IPS-NIHi11 (cell line): ENCODE measurements around the gene CDH22.

Source experiments
- DNase-seq: peaks from one replicate; pipeline ENCODE4 v3.0.0; 2012; ENCODE audit warnings: mixed read lengths, low spot score

Gene CDH22

DNA sequence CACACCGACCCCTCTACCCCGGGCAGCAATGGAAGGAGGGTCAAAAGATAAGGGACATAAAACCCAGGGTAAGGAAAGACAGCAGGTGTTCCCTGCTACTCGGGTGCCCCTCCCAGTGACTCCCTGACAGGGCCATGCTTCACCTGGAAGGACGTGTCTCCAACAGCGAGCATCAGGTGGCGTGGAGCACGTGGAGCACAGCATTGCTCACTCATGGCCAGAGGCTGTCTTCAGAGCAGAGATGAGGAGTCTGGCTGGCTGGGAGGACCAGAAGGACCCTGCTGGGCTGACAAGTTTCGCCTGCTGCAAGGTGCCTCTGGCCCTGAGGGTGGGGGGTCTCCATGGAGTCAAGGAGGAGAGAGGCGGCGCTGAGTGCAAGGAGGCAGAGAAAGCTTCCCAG is 15.3 kb upstream of the CDH22 start:
- DNase-seq: no peak

DNA sequence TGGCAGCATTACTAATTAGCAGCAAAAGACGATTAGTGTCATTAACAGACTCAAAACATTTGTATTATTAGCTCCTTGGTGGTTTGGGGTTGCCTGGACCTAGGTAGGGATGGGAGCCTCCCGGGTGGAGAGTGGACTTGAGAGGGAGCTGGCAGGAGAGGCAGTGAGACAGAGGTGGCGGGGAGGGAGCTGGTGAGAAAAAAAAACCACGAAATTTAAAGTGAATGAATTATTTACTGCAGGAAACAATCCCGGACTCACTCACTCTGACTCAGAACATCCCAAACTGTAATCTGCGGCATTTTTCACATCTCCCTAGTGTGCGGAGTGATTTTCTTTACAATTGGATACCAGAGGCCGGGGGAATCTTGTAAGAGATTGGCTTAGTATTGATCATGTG is 14.3 kb upstream of the CDH22 start:
- DNase-seq: no peak

DNA sequence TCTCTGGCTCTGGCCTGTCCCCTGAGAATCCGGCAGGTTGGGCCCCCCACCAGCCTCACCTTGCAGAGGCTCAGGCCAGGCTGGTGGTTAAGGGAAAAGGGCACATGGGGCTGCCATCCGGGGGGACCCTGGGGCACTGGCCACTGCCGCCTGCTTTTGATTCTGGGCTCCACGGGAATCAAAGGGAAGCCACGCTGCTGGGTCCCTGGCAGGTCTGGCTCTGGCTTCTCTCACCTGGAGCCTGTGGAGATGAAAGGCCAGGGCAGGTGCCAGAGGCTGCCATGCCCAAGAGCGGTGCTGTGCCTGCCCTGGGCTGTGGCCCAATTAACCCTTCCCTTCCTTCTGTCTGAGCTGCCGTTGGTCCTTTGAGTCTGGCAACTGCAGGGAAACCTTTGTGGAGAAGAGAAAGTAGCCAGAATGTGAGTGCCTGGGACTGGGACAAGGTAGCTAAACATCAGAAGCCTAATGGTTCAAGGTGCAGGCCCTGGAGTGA is 9.4 kb upstream of the CDH22 start:
- no peak for DNase-seq

DNA sequence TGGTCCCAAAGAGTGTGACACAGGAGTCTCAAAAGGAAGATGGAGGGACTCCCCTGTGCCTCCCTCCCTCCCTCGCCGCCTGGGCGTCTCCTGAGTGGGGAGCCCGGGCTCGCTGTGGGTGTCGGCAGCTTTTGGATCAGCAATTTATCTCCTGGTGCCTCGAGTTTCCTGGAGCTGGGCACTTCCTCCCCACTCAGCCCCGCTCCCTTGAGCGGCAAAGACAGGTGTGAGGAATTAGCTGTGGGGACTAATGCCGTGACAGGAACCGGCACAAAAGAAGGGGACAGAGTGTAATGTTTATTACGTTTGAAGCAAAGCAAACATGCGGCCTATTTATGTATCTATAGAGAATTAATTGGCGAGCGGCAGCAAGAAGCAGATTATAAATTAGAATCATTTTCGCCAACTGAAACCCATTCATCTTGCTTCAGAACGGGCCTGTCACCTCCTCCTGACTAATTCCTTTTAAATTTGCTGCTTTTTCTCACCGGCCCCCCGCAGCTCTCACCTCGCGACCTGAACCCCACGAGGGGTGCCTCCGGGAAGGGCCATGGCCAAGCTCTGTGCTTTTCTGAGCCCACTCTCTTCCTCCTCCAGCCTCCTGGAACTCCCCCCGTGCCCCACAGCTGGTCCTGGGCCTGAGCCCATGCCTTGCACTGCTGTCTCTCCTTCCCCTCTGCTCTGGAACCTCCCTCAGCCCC is 8.8 kb upstream of the CDH22 start:
- DNase-seq: no peak

DNA sequence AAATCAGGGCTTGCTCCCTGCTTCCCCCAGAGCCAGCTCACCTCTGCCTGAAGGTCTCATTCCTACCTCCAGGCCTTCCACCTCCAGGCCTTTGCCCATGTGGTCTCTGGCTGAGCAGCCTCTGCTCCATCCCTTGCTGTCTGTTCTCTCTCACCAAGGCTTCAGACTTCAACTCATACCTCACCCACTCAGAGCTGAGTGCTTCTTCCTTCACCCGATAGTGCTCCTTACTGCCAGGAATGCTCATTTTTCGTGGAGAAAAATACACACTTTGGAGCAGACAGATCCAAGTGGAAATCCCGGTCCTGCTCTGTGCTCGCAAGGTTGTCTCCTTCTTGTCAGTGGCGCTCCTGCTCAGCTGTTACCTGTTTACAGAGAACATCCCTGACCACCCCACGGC is 7.0 kb upstream of the CDH22 start:
- DNase-seq: no peak

DNA sequence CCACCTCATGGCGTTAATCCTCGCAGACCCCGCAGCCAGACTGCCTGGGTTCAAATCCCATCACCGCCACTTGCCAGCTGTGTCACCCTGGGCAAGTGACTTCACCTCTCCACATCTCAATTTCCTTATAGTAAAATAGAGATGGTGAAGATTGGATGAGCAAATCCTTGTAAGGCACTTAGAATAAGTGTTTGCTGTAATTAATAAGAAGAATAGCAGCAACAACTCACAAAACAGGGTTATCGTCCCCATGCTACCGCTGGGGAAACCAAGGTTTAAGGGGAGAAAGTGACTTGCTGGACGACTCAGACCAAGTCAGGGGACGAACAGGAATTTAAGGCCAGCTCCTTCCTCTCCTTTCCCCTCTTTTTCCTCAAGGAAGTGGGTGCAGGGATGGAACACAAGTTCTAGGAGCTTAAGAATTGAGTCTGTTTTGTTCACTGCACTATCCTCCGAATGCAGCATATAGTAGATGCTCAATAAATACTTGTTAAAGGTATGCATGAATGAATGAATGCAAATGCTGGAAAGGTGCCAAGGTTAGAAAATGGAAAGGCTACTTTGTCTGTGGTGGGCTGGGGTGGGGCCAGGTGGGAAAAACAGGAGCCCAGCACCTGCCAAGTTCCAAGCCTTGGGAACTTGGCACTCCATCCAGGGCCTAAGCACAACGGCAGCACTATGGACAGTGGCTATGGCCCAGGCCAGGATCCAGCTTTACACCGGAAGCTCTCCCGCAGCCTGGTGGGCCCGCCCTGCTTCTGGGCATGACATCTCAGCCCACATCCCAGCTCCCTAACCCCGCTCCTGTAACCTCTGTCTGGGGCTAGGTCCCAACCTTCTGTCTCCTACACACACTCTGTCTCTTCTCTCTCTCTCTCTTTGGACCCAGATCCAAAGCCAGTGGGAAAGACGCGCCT is 4.9 kb upstream of the CDH22 start:
- no peak for DNase-seq

DNA sequence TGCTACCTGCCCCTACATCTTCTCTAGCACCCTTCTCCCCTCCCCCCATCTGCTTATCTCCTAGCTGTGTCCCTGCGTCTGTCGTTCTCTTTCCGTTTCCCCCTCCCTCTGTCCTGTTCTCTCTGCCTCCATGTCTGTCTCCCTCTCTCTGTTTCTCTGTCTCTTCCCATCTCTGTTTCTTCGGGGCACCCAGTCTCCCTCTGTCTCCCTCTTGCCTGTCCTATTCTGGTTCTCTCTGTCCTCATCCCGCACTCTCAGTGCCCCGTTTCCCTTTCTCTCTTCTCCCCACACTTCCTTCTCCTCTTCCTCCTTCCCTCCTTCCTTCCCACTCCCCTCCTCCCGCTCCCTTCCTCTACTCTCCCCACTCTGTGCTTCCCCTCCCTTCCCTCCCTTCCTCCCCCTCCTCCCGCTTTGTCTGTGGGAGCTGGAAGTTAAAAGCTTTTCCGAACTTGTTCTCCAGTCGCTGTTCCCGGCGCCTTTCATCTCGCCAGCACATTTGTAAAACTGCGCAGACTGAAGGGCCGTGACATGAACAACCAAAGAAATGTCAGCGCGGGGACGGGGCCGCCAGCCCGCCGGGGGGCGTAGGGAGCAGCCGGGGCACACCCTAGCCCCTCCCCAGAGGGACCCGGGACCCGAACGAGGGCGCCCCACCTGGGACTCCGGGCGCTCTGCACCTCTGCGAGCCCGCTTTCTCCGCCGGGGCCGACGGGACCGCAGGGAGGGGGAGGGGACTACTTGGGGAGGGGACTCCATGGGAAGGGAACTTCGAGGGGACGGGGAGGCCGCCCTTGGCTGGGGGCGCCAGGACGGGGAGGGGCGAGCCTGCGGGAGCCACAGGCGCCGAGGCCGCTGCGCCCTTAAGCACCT is 4.0 kb upstream of the CDH22 start:
- DNase-seq: peak; percentile 81

DNA sequence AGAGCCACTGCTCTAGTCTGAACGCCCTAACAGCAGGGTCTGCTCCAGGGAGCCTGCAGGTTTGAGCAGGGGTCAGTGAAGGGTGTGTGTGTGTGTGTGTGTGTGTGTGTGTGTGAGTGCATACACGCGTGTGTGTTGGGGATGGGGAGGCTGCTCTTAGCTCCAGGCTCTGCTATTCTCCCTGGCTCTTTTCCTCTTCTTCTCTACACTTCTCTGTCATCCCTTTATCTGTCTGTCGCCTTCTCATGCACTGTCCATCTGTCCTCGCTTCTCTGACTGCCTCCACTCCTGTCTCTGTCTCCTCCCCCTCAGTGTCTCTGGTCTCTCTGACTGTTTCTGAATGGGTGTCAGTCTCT is 3.4 kb upstream of the CDH22 start:
- no peak for DNase-seq

DNA sequence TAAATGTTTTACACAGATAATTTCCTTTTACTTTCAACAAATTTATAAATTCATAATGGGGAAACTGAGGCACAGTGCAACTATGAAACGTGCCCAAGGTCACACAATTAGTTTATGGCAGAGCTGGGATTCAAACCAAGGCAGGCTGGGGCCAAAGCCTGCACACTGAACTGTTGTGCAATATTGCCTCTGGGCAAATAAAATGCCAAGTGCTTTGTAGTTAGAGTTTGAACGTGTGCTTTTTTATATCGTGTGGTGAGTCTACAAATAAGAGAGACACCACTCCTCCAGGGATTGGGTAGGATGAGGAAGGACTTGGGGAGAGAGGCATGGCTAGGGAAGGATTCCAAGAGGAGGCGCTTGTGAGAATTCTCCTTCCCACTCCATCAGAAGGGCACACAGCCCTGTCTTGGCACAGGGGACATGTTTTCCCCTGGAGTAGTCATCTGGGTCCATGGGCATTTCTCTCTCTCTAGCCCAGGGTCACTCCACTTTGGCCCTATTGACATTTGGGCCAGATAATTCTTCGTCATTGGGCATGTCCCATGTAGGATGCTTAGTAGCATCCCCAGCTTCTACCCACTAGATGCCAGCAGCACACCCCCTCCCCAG is 2.8 kb upstream of the CDH22 start:
- no peak for DNase-seq

DNA sequence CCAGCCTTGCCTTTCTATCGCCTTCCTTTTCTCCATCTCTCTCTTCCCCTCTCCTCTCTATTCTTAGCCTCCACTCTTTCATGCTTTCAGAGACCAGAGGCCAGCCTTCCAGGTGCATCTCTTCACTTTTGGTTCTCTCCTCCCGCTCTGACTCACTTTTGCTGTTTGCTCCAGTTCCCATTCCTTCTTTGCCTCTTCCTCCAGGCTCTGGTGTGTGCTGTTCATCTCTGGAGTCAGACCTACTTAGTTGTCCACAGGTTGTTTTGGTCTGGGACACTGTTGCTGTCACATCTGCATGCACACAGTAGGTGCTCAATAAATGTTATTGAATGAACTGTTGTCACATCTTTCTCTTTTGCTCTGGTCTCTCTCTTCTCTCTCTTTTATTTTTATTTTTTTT is 1.6 kb upstream of the CDH22 start:
- no peak for DNase-seq

DNA sequence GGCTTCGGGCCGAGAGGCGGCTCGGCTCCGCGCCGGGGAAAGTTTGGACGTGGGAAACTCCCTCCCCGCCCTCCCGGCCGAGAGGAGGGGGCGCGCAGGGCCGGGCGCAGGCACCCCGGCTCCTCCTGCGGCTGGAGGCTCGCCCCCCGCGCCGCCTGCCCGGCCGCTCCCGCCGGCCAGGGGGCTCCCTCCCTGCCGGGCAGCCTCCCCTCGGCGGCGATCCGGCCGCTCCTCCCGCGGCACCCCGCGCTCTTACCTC is 370 bp downstream of the CDH22 start:
- DNase-seq: peak; percentile 56

DNA sequence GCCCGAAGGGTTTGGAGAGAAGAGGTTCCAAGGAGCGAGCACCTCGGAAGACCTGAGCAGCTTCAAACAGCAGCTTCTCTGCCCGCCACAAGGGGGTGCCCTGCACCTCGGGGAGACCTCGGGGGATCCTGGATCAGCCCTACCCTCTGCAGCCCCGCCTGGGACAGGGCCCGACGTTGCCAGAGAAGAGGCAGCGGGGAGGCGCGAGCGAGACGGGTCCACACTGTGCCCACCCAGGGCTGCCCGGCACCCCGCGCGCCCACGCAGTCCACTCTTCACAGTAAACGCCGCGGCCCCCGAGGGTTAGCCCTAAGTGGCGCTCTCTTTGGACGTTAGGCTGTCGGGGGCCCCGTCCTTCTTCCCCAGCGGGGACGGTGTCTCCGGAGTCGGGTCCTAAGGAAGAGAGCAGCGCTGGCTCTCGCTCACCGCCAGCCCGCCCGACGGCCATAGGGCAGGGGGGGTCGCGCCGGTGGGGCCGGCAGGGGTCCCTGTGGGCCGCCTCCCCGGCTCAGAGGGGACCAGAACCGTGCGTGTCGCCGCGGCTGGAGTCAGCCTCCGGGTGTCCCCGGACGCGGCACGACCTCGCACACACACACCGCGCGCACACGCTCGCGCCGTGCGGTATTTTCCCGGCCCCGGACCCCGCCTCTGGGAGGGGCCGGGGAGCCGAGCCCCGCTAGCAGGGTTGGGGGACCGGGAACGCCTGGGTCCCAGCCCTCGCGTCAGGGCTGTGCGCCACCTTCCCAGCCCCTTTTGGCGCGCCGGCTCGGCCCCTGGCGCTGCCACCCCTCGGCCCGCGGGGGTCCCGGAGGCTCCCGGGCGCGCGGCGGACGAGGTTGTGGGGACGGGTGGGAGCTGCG is 929 bp downstream of the CDH22 start:
- DNase-seq: peak; percentile 93

DNA sequence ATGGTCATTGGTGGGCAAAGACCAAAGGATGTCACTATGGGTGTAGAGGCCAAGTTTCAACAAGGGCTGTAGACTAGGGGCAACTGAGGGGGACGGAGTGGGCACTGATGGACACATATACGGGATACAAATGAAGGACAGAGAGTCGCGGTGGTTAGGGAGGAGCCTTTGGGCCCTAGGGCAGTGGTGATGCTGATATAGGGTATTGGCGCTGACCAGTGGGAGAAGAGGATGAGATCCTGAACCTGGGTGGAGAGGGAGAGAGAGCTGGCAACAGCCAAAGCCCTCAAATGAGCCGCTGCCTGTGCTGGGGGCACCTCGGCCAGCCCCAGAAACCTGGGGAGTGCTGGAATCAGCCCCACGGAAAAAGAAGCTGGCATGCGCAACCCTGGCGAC is 1.6 kb downstream of the CDH22 start:
- DNase-seq: no peak

DNA sequence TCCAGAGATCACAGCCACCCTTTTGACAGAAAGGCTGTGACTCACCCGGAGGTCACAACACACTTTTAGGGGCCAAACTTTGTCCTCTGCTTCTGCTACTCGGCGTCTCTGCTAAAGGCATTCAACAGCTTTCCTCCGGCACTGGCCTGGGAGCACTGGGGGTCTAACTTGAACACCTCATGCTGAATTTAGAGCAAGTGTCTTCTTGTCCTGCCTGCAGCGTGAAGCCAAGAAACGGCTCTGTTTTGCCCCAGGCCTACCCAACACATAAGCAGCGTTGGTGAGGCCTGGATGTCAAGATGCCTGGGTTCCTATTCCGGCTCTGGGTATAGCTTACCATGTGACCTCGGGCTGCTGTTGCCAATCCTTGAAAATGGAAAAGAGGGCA is 2.3 kb downstream of the CDH22 start:
- DNase-seq: no peak

DNA sequence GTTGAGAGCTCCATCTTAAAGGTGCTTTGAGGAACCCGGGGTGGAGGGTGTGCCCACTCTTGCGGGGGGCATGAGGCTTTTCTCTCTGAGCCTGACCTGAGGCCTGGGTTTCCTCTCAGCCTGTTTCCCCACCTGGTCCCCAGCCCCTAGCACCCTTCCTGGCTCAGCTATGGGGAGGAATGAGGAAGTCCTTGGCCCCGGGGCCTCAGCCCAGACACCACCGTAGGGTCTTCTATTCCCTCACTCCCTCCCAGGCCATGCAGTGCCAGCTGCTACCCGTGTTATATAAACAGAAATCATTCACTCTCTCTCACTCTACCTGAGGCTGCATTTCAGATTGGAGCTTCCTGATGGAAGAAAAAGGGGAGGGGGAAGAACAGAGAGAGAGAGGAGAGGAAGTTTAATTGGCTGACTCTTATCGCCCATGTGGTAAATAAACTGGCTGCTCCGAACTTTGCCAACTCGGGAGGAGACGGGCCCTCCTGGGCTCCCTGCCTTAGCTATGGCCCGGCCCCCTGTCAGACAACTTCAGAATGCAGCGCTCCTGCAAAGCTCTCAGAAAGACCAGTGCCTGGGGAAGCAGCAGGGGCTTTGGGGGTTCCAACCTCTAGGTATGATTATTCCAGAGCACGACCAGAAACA is 2.8 kb downstream of the CDH22 start:
- DNase-seq: no peak

DNA sequence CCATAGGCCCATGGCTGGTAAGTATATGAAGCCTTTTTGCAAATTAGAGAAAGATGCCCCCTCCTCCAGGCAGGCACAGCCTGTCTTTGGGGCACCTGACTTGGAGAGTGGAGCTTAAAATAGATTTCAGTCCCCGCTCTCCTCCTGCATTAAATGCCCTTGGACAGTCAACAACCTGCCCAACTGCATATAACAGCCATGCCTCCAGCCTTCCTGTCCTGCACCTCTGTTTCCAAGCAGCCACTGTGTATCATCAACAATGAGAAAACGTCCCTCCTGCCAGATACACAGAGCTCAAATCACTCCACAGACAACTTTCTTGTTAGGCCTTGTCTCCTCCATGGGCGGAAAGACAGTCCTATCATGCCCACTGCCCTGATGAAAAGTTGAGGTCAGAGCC is 3.4 kb downstream of the CDH22 start:
- no peak for DNase-seq

DNA sequence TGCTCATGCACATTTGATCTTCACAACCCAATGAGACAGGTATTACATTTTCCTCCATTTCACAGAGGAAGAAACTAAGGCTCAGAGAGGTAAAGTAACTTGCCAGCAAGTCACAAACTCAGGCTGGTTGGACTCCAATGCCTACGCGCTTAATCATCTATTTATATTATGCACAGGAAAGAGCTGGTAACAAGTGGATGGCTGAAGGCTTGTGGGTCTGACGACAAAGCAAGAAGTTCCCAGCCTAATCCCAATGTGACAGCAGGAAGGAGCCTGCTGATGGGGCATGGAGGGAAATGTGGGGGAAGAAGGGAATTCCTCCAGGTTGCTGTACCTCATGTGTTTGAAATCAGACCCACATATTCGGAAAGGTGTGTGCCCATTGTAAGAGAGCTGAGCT is 3.9 kb downstream of the CDH22 start:
- no peak for DNase-seq

DNA sequence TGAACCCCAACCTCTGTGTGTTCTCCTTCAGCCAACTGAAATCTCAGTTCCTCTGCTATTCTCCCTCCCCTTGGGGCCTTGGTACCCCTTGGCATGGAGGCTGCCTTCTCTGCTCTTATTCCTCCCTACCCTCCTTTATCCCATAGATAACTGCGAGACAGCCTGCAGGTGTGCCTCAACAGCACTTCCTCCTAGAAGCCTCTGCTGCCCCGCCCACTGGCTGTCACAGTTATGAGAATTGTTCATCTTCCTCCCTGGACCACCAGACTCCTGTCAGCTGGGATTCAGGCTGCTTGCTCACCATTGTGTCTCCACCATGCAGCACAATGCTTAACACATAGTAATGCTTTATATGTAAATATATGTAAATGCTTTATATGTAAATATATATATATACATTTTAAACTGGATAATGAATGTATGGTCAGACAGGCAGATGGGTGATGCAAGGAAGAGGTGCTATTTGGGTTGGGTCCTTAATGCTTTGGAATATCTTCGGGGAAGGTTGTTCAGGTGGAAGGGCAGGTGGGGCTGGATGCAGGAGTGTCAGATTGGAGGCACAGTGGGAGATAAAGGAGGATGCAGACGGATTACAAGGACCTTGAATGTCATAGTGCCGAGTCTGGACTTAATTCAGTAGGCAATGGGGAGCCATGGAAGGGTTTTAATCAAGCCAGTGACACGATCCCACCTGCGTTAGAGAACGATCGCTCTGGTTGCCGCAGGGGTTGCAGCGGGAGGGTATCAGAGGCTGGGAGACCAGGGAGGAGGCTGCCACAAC is 4.9 kb downstream of the CDH22 start:
- DNase-seq: no peak

DNA sequence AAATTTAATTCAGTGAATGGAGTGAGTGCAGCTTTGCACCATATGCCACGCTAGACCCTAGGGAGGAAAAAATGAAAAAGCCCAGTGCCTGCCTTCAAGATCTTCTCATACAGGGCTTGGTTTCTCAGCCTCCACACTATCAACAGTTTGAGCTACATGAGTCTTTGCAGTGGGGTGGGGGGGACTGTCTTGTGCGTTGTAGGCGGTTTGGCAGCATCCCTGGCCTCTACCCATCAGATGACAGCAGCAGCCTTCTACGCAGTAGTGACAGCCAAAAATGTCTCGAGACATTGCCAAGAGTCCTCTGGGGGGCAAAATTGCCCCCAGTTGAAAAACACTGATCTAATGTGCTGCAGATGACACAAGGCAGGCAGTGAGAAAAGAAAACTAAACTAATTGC is 6.2 kb downstream of the CDH22 start:
- DNase-seq: no peak

DNA sequence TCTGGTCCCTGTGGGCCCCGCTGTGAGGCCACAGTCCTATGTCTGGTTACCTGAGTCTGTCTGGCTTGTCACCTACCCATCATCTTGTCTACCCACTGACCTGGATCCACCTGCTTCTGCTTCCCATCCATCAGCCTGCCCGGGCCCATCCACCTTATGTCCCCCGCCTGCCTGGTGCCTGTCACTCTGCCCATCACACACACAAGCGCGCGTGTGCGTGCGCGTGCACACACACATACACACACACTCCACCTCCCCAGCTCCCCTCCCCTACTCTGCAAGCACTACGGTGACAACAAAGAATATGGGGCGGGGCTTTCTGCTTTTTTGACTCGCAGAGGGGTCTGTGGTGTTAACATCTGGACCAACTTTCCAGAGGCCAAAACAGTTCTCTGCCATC is 8.0 kb downstream of the CDH22 start:
- DNase-seq: no peak
